GM12872 (cell line): ENCODE measurements around the gene DNM2.
A peak's percentile ranks its signal among the peaks of the same experiment; 100 is the strongest.

Source experiments
- TF ChIP-seq, protein P1 (sequence below): IDR thresholded peaks from 3 replicates; pipeline ENCODE4 v1.5.1; 2011; ENCODE audit warnings: low read depth, mild to moderate bottlenecking, low read length, moderate library complexity; ENCODE audit not compliant: insufficient read depth

The DNM2 gene

DNA sequence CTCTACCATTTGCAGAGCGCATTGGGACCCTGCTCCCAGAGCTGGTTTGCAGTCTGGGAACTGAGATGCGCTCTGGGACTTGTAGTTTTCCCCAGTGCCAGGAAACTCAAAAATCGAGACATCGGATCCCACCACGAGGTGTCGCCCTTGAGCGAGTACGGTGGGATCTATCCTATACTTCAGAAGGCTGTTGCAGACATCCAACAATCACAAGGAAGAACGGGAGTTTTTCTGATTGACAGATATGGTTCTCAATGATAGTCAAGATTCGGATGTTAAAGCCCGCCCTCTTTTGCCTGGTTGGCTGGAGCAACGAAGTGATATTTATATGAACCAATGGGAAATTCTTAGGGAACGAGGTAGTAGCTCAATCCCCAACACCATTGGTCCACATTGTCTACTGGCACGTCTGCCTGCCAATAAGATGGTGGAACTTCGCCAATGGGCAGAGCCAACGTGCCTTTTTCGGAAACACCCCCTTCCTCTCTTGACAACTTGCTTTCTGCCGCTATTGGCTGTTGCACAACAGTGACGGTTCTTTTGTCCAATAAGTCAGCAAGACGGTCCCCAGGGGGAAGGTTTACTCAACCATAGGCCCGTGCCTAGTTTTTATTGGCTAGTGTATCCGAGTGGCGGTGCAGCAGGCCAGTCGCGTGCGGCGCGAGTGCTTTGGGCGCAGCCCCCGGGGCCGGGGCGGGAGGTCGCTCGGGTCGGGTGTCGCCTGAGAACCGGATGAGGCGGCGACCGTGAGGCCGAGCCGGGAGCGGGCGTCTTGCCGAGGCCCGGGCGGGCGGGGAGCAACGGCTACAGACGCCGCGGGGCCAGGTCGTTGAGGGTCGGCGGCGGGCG, at the start of gene DNM2:
Gene DNM2, plus strand, starts transcription at position 724 of the 849 bp plus-strand sequence. CDS start 164 bp downstream, outside the sequence.
- TF ChIP-seq, protein P1, sequence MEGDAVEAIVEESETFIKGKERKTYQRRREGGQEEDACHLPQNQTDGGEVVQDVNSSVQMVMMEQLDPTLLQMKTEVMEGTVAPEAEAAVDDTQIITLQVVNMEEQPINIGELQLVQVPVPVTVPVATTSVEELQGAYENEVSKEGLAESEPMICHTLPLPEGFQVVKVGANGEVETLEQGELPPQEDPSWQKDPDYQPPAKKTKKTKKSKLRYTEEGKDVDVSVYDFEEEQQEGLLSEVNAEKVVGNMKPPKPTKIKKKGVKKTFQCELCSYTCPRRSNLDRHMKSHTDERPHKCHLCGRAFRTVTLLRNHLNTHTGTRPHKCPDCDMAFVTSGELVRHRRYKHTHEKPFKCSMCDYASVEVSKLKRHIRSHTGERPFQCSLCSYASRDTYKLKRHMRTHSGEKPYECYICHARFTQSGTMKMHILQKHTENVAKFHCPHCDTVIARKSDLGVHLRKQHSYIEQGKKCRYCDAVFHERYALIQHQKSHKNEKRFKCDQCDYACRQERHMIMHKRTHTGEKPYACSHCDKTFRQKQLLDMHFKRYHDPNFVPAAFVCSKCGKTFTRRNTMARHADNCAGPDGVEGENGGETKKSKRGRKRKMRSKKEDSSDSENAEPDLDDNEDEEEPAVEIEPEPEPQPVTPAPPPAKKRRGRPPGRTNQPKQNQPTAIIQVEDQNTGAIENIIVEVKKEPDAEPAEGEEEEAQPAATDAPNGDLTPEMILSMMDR: peak; percentile 75

DNA sequence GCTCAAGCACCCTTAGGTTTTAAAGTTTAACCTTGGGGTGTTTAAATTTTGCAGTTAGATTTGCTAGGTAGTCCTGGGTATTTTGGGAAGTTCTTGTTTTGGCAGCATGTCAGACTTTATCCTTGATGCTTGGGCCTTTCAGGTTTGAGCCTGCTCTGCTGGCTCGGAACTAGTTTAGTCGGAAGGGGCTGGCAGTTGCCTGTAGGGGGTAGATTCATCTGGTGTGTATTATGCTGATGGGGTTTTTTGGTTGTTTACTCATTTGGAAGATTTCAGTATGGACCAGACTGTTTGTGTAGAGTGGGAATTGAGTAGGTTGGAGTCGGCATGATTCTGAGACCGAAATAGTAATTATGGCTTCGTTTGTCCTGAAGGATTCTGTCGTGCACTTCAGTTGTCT, 48.6 kb upstream of the DNM2 start:
- TF ChIP-seq, protein P1: no peak

DNA sequence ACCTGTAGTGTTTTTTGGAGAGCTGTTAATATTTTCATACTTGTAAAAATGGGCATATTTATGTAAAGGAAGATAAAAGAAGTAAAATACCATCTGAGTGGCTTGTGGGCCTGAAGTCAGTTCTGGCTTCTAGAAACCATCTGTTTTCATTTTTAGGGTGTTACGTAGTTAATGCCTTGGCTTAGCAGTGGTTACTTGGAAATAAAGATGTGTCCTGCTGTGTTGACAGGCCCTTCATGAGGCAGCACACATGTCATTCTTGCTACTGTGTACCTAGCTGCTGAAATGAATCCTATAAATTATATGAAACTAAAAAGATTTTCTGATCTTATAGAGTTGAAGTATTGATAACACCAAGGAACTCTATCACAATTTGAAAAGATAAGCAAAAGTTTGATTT, 47.7 kb upstream of the DNM2 start:
- TF ChIP-seq, protein P1: no peak

DNA sequence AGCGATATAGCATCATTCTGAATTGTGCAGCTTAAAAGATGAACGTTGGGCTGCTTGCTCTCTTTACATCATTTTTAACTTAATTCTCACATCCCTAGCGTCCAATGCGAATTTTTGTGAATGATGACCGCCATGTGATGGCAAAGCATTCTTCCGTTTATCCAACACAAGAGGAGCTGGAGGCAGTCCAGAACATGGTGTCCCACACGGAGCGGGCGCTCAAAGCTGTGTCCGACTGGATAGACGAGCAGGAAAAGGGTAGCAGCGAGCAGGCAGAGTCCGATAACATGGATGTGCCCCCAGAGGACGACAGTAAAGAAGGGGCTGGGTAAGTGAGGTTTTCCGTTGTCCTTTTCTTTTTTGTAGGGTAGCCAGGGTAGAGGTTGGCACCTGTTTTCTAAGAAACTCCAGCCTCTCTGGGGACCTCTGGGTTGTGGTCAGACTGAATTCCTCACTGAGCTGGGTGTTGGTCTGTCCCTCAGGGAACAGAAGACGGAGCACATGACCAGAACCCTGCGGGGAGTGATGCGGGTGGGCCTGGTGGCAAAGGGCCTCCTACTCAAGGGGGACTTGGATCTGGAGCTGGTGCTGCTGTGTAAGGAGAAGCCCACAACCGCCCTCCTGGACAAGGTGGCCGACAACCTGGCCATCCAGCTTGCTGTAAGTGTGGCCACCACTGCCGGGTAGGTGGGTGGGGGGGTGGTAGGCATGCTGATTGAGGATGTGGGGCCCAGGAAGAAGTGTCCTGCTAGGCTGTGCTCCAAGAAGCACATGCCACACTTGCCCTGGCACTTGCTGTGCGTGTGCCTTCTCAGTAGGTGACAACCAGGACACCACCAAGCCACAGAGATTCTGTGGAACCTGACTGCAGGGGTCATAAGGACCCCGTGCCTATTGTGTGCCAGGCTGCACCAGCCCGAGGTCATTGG, 46.7 kb upstream of the DNM2 start:
- TF ChIP-seq, protein P1: no peak

DNA sequence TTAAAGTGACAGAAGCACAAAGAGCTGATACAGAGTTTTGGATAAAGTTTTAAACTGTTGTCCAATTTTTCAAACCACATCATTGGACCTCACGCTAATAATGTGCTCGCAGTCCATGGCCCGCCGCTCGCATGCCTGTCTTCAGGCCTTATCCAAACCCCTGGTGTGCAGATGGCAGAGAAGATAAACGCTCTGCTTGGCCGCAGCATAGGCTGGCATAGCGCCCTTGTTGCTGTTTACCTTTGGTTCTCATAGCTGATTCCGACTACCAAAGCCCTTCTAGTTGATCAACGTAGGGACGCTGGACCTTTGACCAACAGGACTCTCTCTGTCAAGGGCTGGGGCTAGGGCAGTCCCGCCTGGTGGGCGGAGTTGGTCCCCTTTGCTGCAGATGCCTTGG, 40.1 kb upstream of the DNM2 start:
- TF ChIP-seq, protein P1: no peak

DNA sequence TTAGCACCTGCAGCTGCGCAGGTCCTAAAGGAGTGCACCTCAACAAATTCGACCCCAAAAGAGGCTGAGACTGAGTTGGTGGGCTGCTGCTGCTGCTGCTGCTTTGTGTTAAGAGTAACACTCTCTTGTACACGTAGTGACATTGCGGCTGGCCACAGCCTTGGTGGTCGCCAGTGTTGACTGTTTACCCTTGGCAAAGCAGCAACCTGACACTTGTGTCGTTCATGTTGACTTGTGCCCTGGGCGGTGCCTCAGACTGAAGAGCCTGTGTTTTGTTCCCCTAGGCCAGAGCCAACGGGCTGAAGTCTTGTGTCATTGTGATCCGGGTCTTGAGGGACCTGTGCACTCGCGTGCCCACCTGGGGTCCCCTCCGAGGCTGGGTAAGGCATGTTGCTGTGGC, 39.1 kb upstream of the DNM2 start:
- TF ChIP-seq, protein P1: no peak

DNA sequence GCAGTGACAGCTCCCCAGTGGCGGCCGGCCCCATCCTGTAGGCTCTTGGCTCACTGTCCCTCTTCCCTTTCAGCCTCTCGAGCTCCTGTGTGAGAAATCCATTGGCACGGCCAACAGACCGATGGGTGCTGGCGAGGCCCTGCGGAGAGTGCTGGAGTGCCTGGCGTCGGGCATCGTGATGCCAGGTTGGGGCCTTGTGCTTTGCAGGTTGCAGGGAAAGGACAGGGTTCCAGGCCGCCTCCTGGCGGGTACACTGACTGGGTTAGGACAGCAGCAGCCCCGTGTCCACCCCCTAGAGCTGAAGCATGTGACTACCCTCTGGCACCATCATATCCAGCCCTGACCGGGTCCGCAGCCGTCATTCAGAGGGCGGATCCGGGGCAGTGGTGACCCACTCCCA, 38.1 kb upstream of the DNM2 start:
- TF ChIP-seq, protein P1: no peak
